ENCODE measurements around the gene FAM184B.

DNA sequence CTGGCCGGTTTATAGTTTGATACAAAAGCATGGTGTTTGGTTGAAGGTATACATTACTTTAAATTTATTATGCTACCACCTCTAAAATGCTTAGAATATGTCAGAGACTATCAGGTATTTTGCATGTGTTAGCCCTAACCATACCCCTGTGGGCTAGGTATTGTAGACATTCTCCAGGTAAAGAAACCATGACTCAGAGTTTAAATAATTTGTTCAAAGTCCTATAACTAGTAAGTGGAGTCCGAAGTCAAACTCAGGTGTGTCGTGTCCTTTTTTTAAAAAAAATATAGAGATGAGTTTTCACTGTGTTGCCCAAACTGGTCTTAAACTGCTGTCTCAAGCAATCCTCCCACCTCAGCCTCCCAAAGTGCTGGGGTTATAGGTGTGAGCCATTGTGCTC, 192.1 kb downstream of the FAM184B start:
- TF ChIP-seq POLR2A (IDR thresholded peaks at IDR 0.05; ENCODE audit: borderline replicate concordance, extremely low read depth, insufficient read depth, insufficient read length), result no peak
- TF ChIP-seq YY1 (IDR thresholded peaks at IDR 0.05; ENCODE audit: extremely low read depth, insufficient replicate concordance, low read depth, low read length), result no peak
- TF ChIP-seq, protein P1, sequence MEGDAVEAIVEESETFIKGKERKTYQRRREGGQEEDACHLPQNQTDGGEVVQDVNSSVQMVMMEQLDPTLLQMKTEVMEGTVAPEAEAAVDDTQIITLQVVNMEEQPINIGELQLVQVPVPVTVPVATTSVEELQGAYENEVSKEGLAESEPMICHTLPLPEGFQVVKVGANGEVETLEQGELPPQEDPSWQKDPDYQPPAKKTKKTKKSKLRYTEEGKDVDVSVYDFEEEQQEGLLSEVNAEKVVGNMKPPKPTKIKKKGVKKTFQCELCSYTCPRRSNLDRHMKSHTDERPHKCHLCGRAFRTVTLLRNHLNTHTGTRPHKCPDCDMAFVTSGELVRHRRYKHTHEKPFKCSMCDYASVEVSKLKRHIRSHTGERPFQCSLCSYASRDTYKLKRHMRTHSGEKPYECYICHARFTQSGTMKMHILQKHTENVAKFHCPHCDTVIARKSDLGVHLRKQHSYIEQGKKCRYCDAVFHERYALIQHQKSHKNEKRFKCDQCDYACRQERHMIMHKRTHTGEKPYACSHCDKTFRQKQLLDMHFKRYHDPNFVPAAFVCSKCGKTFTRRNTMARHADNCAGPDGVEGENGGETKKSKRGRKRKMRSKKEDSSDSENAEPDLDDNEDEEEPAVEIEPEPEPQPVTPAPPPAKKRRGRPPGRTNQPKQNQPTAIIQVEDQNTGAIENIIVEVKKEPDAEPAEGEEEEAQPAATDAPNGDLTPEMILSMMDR (IDR thresholded peaks at IDR 0.05 in 2 of 3, conservative IDR thresholded peaks at IDR 0.05 in 1 of 3; ENCODE audit: borderline replicate concordance in 1 of 3, insufficient read depth in 1 of 3, low read depth in 2 of 3, low read length in 2 of 3), result no peak
- TF ChIP-seq, protein P2, sequence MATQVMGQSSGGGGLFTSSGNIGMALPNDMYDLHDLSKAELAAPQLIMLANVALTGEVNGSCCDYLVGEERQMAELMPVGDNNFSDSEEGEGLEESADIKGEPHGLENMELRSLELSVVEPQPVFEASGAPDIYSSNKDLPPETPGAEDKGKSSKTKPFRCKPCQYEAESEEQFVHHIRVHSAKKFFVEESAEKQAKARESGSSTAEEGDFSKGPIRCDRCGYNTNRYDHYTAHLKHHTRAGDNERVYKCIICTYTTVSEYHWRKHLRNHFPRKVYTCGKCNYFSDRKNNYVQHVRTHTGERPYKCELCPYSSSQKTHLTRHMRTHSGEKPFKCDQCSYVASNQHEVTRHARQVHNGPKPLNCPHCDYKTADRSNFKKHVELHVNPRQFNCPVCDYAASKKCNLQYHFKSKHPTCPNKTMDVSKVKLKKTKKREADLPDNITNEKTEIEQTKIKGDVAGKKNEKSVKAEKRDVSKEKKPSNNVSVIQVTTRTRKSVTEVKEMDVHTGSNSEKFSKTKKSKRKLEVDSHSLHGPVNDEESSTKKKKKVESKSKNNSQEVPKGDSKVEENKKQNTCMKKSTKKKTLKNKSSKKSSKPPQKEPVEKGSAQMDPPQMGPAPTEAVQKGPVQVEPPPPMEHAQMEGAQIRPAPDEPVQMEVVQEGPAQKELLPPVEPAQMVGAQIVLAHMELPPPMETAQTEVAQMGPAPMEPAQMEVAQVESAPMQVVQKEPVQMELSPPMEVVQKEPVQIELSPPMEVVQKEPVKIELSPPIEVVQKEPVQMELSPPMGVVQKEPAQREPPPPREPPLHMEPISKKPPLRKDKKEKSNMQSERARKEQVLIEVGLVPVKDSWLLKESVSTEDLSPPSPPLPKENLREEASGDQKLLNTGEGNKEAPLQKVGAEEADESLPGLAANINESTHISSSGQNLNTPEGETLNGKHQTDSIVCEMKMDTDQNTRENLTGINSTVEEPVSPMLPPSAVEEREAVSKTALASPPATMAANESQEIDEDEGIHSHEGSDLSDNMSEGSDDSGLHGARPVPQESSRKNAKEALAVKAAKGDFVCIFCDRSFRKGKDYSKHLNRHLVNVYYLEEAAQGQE (IDR thresholded peaks at IDR 0.05; ENCODE audit: low read depth), result no peak
- TF ChIP-seq TCF7L2 (IDR thresholded peaks at IDR 0.05; ENCODE audit: borderline replicate concordance, extremely low read depth, insufficient read depth, insufficient read length), result no peak
- TF ChIP-seq CEBPB (IDR thresholded peaks at IDR 0.05; ENCODE audit: low read depth), result no peak
- no peak for TF ChIP-seq EZH2 (IDR thresholded peaks at IDR 0.05)
- no peak for TF ChIP-seq ZNF274 (IDR thresholded peaks at IDR 0.05; ENCODE audit: low read depth, low read length)
- no peak for TF ChIP-seq POLR2AphosphoS5 (IDR thresholded peaks at IDR 0.05; ENCODE audit: low read depth, low read length)

All from HCT116 (cell line).